Body of pancreas (tissue), 4 donors: ENCODE data around the gene CLIP1. TPM values are rescaled to one million over a fixed set of nuclear protein-coding genes. Genes with fewer than 3 reads are reported as not detected.

Experiments
- ATAC-seq: fragments of 150-250 bp; one replicate; pipeline ENCODE4 v1.9.1; 2016
- DNase-seq, 4 donors: peaks; one replicate each; pipeline ENCODE4 v3.0.0-alpha.2; 2019
- H3K27ac ChIP-seq, 4 donors: fragments of 200-600 bp; sonication (generic); 1 replicate in 3 of 4; 2 replicates in 1 of 4; pipeline versions ENCODE4 v1.5.1 to v1.6.1; 2016 to 2019; ENCODE audit warnings: mild to moderate bottlenecking in 1 of 4, mixed read lengths in 1 of 4, moderate library complexity in 1 of 4
- H3K27me3 ChIP-seq, 2 donors: fragments of 200-600 bp; sonication (generic); one replicate each; pipeline ENCODE4 v1.6.0; 2016; ENCODE audit warnings: mild to moderate bottlenecking in 1 of 2
- H3K36me3 ChIP-seq, 2 donors: fragments of 200-600 bp; sonication (generic); replicated peaks in 1 of 2; 2 replicates each; pipeline ENCODE4 v1.5.1; 2016; ENCODE audit warnings: low read depth in 2 of 2; ENCODE audit not compliant: insufficient read depth in 1 of 2
- H3K4me1 ChIP-seq: fragments of 200-600 bp; sonication (generic); one replicate; pipeline ENCODE4 v1.6.0; 2016
- H3K4me3 ChIP-seq, 2 donors: fragments of 200-600 bp; sonication (generic); 1 replicate in 1 of 2; 2 replicates in 1 of 2; pipeline ENCODE4 v1.5.1; 2016 to 2019
- H3K9me3 ChIP-seq, 3 donors: fragments of 200-600 bp; sonication (generic); 1 replicate in 2 of 3; 2 replicates in 1 of 3; pipeline ENCODE4 v1.5.1; 2016
- POLR2A ChIP-seq, 3 donors: fragments of 450-650 bp; IDR thresholded peaks; one replicate each; pipeline ENCODE4 v1.6.1; 2016; ENCODE audit warnings: antibody characterized with exemption in 3 of 3, mild to moderate bottlenecking in 2 of 3
- WGBS, 2 donors: methylation state at CpG; one replicate each; pipeline ENCODE4 v1.1.5; 2017; 5-methylcytosine and 5-hydroxymethylcytosine counted together
- intact Hi-C: fragments of 100-400 bp; cut with DNase I; formaldehyde crosslinking; loops from one replicate; pipeline ENCODE4 v1.15.1; 2023
- total RNA-seq, 2 donors: library from RNA; depleted of rRNA; stranded (reverse); fragments of >200 nt; gene quantifications; one replicate each; pipeline ENCODE4 v1.1.0, GENCODE V29; 2016
- TF ChIP-seq, protein P1 (sequence below), 7 experiments: fragments of 450-650 bp in 4 of 7; fragments of 200-600 bp in 3 of 7; sonication (generic) in 3 of 7; IDR thresholded peaks; one replicate each; pipeline ENCODE4 v1.5.1; 2016 to 2019; ENCODE audit warnings: antibody characterized with exemption in 7 of 7

CLIP1 gene
- total RNA-seq, 2 donors from 2014 or later, result 41.2 to 89.0 TPM

GRCh38 chr12:122349078-122349477 is 73.4 kb downstream of the CLIP1 start:
- 80 to 88% methylated on average over 4 of the region's 4 CpGs for WGBS, 2 donors
- DNase-seq, result no peak
- ATAC-seq, result no peak
- intact Hi-C loops, result no loop called here
- no peak overlapping the region for H3K27ac ChIP-seq
- H3K9me3 ChIP-seq, result no peaks in the 10 kb centered on the region
- H3K4me1 ChIP-seq, result no peaks in the 10 kb centered on the region
- no peak overlapping the region for H3K4me3 ChIP-seq
- TF ChIP-seq, protein P1, sequence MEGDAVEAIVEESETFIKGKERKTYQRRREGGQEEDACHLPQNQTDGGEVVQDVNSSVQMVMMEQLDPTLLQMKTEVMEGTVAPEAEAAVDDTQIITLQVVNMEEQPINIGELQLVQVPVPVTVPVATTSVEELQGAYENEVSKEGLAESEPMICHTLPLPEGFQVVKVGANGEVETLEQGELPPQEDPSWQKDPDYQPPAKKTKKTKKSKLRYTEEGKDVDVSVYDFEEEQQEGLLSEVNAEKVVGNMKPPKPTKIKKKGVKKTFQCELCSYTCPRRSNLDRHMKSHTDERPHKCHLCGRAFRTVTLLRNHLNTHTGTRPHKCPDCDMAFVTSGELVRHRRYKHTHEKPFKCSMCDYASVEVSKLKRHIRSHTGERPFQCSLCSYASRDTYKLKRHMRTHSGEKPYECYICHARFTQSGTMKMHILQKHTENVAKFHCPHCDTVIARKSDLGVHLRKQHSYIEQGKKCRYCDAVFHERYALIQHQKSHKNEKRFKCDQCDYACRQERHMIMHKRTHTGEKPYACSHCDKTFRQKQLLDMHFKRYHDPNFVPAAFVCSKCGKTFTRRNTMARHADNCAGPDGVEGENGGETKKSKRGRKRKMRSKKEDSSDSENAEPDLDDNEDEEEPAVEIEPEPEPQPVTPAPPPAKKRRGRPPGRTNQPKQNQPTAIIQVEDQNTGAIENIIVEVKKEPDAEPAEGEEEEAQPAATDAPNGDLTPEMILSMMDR (IDR thresholded peaks at IDR 0.05), result no peak
- TF ChIP-seq POLR2A (IDR thresholded peaks at IDR 0.05), result no peak
- peaks cover 4 to 14% of the 10 kb centered on the region in 2 donors for H3K36me3 ChIP-seq
- no peaks in the 10 kb centered on the region for H3K27me3 ChIP-seq

DNA sequence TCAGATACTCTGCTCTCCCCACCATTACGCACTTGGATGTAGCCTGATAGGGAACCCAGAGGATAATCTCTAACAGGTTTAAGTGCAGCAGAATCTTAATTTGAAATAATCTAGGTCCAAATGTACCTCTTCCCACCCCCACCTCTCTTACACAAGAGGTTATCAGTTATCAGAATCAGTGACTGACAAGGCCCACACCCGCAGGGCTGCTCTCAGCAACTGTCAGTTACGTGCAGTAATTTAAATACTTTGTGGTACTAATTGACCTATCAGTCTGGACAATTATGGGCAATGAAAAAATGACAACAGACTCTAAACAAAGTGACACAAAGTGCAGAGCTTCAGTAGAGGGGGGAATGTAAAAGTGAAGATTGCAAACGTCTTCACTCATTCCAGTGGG is 74.0 kb downstream of the CLIP1 start:
- ATAC-seq, result no peak
- TF ChIP-seq, protein P1 (IDR thresholded peaks at IDR 0.05), result no peak
- TF ChIP-seq POLR2A (IDR thresholded peaks at IDR 0.05), result no peak
- 78 to 91% methylated on average over 4 of the region's 4 CpGs for WGBS, 2 donors

GRCh38 chr12:122346054-122346453 is 76.4 kb downstream of the CLIP1 start:
- Histone ChIP-seq H3K36me3 (peaks cover 0 to 7% of the 10 kb centered on the region in 2 donors), H3K4me3 (no peak overlapping the region), H3K27me3 (no peaks in the 10 kb centered on the region), H3K4me1 (no peaks in the 10 kb centered on the region), H3K27ac (no peak overlapping the region), H3K9me3 (no peaks in the 10 kb centered on the region)
- TF ChIP-seq, protein P1 (IDR thresholded peaks at IDR 0.05), result no peak
- no peak for TF ChIP-seq POLR2A (IDR thresholded peaks at IDR 0.05)
- ATAC-seq, result no peak
- 99% methylated on average over 5 of the region's 5 CpGs for WGBS, 2 donors
- intact Hi-C loops, result no loop called here
- no peak for DNase-seq

More for the DNA sequence above, 74.0 kb downstream of the CLIP1 start:
- intact Hi-C loops, result no loop called here
- Histone ChIP-seq H3K27me3 (no peaks in the 10 kb centered on the region), H3K27ac (no peak overlapping the region), H3K9me3 (no peaks in the 10 kb centered on the region), H3K4me1 (no peaks in the 10 kb centered on the region), H3K4me3 (no peak overlapping the region), H3K36me3 (peaks cover 0 to 11% of the 10 kb centered on the region in 2 donors)
- DNase-seq, result no peak

DNA sequence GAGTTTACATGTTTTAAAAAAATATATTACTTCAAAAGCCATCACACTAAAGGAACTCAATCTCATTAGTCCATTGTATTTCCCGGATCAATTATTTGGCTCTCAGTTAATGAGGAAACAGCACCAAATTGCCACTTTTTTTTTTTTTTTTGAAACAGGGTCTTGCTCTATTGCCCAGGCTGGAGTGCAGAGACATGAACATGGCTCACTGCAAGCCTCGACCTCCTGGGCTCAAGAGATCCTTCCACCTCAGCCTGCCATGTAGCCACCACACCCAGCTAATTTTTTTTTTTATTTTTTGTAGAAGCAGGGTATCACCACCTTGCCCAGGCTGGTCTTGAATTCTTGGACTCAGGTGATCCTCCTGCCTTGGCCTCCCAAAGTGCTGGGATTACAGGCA is 77.4 kb downstream of the CLIP1 start:
- Histone ChIP-seq H3K36me3 (peaks cover 0 to 7% of the 10 kb centered on the region in 2 donors), H3K4me3 (no peak overlapping the region), H3K9me3 (no peaks in the 10 kb centered on the region), H3K27me3 (no peaks in the 10 kb centered on the region), H3K27ac (no peak overlapping the region), H3K4me1 (no peaks in the 10 kb centered on the region)
- WGBS, 2 donors, result 92 to 98% methylated on average over 2 of the region's 2 CpGs
- DNase-seq (no peak), ATAC-seq (no peak)
- no peak for TF ChIP-seq POLR2A (IDR thresholded peaks at IDR 0.05)
- intact Hi-C loops, result no loop called here

GRCh38 chr12:122336015-122336946 is 86.2 kb downstream of the CLIP1 start:
- DNase-seq (peak; percentile 9 to 42 (median 22)), ATAC-seq (no peak)
- 85 to 86% methylated on average over 8 of the region's 8 CpGs for WGBS, 2 donors
- H3K4me3 ChIP-seq, result no peak overlapping the region
- H3K27me3 ChIP-seq, result no peaks in the 10 kb centered on the region
- H3K36me3 ChIP-seq, result peaks cover 6 to 29% of the 10 kb centered on the region in 2 donors
- H3K9me3 ChIP-seq, result no peaks in the 10 kb centered on the region
- TF ChIP-seq POLR2A (IDR thresholded peaks at IDR 0.05), result no peak
- TF ChIP-seq, protein P1 (IDR thresholded peaks at IDR 0.05), result peak in 6 of 7 experiments; percentile 43 to 68 (median 48)
- intact Hi-C loops, result no loop called here
- no peak overlapping the region for H3K27ac ChIP-seq
- H3K4me1 ChIP-seq, result no peaks in the 10 kb centered on the region
